GM23338 (cell line): Measurements from ENCODE around the gene EML1. TPM values are rescaled to one million over a fixed set of nuclear protein-coding genes. Genes with fewer than 3 reads are reported as not detected.

Experiments
- CREB1 ChIP-seq: fragments of 250-450 bp; sonication (Bioruptor Pico); IDR thresholded peaks from 2 replicates; pipeline ENCODE4 v1.5.0; 2020; ENCODE audit warnings: low read depth, mild to moderate bottlenecking, moderate library complexity
- EZH2 ChIP-seq: fragments of 200-600 bp; sonication (generic); IDR thresholded peaks from one replicate; pipeline ENCODE4 v1.8.0; 2017; ENCODE audit warnings: antibody characterized with exemption, mild to moderate bottlenecking, low read depth; ENCODE audit not compliant: unreplicated experiment
- JUNB ChIP-seq: IDR thresholded peaks from one replicate; pipeline ENCODE4 v1.6.1; 2016; ENCODE audit warnings: antibody characterized with exemption; ENCODE audit not compliant: unreplicated experiment
- NANOG ChIP-seq: IDR thresholded peaks from 2 replicates; pipeline ENCODE4 v1.6.1; 2016; ENCODE audit warnings: antibody characterized with exemption, borderline replicate concordance
- POLR2AphosphoS5 ChIP-seq: IDR thresholded peaks from 2 replicates; pipeline ENCODE4 v1.6.1; 2016; ENCODE audit warnings: antibody characterized with exemption, low read depth
- STAT1 ChIP-seq: IDR thresholded peaks from one replicate; pipeline ENCODE4 v1.6.1; 2016; ENCODE audit warnings: antibody characterized with exemption; ENCODE audit not compliant: unreplicated experiment
- polyA plus RNA-seq: library from polyadenylated mRNA; unstranded; fragments of >200 nt; fragmentation: Nextera tagmentation; extraction: Ambion mirVana; gene quantifications from 2 replicates; pipeline ENCODE4 v1.2.1, GENCODE V29; 2016
- total RNA-seq: library from RNA; depleted of rRNA; stranded (reverse); fragments of >200 nt; shearing (Covaris generic); gene quantifications from 2 replicates; pipeline ENCODE4 v1.2.3, GENCODE V29; 2014
- TF ChIP-seq, protein P1 (sequence below): fragments of 250-450 bp; sonication (Bioruptor Pico); IDR thresholded peaks from 2 replicates; pipeline ENCODE4 v1.5.0; 2020; ENCODE audit warnings: mild to moderate bottlenecking, moderate library complexity
- TF ChIP-seq, protein P2 (sequence below): IDR thresholded peaks from one replicate; pipeline ENCODE4 v1.6.1; 2018; ENCODE audit warnings: antibody characterized with exemption; ENCODE audit not compliant: unreplicated experiment

Gene EML1
- total and polyA plus RNA-seq, 2 experiments from 2014 or later: 7.0 to 18.1 TPM

DNA sequence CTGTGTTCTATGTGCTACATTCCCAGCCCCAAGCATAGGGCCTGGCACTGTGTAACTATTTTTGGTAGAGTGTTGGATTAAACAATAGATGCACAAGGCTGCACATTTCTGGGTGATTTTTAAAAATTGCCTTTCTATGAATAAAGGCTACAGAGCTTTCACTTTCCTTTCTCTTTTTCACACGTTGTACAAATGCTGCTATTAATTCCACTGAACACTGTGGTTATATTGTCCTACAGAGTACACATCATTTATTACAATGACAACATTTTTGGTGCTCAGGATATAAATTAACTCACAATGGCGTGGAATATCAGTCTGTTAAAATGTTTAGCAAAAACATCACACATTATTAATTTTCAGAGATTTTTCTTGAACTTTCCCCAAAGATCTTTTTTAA, 3.6 kb upstream of the EML1 start (continued):
- TF ChIP-seq, protein P1, sequence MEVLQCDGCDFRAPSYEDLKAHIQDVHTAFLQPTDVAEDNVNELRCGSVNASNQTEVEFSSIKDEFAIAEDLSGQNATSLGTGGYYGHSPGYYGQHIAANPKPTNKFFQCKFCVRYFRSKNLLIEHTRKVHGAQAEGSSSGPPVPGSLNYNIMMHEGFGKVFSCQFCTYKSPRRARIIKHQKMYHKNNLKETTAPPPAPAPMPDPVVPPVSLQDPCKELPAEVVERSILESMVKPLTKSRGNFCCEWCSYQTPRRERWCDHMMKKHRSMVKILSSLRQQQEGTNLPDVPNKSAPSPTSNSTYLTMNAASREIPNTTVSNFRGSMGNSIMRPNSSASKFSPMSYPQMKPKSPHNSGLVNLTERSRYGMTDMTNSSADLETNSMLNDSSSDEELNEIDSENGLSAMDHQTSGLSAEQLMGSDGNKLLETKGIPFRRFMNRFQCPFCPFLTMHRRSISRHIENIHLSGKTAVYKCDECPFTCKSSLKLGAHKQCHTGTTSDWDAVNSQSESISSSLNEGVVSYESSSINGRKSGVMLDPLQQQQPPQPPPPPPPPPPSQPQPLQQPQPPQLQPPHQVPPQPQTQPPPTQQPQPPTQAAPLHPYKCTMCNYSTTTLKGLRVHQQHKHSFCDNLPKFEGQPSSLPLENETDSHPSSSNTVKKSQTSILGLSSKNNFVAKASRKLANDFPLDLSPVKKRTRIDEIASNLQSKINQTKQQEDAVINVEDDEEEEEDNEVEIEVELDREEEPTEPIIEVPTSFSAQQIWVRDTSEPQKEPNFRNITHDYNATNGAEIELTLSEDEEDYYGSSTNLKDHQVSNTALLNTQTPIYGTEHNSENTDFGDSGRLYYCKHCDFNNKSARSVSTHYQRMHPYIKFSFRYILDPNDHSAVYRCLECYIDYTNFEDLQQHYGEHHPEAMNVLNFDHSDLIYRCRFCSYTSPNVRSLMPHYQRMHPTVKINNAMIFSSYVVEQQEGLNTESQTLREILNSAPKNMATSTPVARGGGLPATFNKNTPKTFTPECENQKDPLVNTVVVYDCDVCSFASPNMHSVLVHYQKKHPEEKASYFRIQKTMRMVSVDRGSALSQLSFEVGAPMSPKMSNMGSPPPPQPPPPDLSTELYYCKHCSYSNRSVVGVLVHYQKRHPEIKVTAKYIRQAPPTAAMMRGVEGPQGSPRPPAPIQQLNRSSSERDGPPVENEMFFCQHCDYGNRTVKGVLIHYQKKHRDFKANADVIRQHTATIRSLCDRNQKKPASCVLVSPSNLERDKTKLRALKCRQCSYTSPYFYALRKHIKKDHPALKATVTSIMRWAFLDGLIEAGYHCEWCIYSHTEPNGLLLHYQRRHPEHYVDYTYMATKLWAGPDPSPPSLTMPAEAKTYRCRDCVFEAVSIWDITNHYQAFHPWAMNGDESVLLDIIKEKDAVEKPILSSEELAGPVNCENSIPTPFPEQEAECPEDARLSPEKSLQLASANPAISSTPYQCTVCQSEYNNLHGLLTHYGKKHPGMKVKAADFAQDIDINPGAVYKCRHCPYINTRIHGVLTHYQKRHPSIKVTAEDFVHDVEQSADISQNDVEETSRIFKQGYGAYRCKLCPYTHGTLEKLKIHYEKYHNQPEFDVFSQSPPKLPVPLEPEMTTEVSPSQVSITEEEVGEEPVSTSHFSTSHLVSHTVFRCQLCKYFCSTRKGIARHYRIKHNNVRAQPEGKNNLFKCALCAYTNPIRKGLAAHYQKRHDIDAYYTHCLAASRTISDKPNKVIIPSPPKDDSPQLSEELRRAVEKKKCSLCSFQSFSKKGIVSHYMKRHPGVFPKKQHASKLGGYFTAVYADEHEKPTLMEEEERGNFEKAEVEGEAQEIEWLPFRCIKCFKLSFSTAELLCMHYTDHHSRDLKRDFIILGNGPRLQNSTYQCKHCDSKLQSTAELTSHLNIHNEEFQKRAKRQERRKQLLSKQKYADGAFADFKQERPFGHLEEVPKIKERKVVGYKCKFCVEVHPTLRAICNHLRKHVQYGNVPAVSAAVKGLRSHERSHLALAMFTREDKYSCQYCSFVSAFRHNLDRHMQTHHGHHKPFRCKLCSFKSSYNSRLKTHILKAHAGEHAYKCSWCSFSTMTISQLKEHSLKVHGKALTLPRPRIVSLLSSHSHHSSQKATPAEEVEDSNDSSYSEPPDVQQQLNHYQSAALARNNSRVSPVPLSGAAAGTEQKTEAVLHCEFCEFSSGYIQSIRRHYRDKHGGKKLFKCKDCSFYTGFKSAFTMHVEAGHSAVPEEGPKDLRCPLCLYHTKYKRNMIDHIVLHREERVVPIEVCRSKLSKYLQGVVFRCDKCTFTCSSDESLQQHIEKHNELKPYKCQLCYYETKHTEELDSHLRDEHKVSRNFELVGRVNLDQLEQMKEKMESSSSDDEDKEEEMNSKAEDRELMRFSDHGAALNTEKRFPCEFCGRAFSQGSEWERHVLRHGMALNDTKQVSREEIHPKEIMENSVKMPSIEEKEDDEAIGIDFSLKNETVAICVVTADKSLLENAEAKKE (CRISPR knock-in tag): no peak
- TF ChIP-seq NANOG: no peak
- TF ChIP-seq STAT1: no peak
- TF ChIP-seq CREB1 (CRISPR knock-in tag): no peak
- TF ChIP-seq, protein P2, sequence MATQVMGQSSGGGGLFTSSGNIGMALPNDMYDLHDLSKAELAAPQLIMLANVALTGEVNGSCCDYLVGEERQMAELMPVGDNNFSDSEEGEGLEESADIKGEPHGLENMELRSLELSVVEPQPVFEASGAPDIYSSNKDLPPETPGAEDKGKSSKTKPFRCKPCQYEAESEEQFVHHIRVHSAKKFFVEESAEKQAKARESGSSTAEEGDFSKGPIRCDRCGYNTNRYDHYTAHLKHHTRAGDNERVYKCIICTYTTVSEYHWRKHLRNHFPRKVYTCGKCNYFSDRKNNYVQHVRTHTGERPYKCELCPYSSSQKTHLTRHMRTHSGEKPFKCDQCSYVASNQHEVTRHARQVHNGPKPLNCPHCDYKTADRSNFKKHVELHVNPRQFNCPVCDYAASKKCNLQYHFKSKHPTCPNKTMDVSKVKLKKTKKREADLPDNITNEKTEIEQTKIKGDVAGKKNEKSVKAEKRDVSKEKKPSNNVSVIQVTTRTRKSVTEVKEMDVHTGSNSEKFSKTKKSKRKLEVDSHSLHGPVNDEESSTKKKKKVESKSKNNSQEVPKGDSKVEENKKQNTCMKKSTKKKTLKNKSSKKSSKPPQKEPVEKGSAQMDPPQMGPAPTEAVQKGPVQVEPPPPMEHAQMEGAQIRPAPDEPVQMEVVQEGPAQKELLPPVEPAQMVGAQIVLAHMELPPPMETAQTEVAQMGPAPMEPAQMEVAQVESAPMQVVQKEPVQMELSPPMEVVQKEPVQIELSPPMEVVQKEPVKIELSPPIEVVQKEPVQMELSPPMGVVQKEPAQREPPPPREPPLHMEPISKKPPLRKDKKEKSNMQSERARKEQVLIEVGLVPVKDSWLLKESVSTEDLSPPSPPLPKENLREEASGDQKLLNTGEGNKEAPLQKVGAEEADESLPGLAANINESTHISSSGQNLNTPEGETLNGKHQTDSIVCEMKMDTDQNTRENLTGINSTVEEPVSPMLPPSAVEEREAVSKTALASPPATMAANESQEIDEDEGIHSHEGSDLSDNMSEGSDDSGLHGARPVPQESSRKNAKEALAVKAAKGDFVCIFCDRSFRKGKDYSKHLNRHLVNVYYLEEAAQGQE: no peak
- TF ChIP-seq JUNB: no peak
- TF ChIP-seq EZH2: no peak
- no peak for TF ChIP-seq POLR2AphosphoS5
